ENCODE measurements around the gene HMCN1.

GRCh38 chr1:185917646-185918045 lies 183.5 kb downstream of the HMCN1 start:
- TF ChIP-seq, protein P1, sequence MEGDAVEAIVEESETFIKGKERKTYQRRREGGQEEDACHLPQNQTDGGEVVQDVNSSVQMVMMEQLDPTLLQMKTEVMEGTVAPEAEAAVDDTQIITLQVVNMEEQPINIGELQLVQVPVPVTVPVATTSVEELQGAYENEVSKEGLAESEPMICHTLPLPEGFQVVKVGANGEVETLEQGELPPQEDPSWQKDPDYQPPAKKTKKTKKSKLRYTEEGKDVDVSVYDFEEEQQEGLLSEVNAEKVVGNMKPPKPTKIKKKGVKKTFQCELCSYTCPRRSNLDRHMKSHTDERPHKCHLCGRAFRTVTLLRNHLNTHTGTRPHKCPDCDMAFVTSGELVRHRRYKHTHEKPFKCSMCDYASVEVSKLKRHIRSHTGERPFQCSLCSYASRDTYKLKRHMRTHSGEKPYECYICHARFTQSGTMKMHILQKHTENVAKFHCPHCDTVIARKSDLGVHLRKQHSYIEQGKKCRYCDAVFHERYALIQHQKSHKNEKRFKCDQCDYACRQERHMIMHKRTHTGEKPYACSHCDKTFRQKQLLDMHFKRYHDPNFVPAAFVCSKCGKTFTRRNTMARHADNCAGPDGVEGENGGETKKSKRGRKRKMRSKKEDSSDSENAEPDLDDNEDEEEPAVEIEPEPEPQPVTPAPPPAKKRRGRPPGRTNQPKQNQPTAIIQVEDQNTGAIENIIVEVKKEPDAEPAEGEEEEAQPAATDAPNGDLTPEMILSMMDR (IDR thresholded peaks at IDR 0.05) = no peak
- no peak for TF ChIP-seq POLR2A (IDR thresholded peaks at IDR 0.05)
